ENCODE data around the gene CNPY3.
"Not testable (repeated sequence)": the region's sequence is repeated elsewhere in the genome, so short reads cannot be mapped to it uniquely, and the experiment has no call there.

The CNPY3 gene

DNA sequence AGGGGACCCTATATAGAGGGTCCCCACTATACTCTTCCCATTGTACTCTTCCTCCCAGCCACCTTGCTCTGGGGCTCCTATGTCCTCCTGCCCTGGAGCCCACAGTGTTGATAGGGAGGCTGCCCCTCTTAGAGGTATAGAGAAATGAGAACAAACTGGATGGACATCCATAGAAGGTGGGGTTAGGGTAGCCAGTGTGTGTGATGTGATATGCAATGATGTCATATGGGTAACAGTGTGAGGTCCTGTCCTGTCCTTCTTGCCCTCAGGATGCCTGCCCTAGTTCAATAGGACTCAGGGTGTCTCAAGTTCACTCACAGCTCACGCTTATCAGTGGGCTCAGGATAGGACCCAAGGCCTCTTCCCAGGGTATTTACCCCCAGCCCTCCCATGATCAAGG, 13.0 kb upstream of the CNPY3 start:
- no peak for DNase-seq

DNA sequence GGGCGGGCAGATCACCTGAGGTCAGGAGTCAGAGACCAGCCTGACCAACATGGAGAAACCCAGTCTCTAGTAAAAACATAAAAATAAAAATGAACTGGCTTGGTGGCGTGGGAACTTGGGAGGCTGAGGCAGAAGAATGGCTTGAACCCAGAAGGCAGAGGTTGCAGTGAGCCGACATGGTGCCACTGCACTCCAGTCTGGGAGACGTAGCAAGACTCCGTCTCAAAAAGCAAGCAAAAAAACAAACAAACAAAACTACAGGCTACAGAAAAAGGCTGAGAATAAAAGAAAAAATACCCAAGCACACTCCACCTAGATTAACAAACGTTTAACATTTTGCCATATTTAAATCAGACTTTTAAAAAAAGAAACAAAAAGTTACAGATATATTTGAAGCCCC, 7.5 kb upstream of the CNPY3 start:
- DNase-seq = no peak

DNA sequence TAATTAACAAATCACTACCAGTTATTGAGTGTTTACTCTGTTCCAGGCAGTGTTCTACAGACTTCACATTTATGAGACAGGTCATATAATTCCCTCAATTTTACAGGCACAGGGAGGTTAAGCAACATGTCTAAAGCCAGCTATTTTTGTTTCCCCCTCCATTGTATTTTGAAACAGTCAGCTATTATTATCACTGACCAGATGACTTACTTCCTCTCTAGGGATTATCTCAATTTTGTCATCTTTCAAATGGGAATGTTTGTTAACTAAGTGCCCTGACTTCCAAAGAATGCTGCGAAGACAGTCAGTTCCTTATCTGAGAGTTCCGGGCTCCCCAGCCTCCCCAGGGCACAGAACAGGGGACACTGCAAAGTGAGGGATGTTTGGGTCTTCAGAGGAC, 5.6 kb upstream of the CNPY3 start:
- no peak for DNase-seq

DNA sequence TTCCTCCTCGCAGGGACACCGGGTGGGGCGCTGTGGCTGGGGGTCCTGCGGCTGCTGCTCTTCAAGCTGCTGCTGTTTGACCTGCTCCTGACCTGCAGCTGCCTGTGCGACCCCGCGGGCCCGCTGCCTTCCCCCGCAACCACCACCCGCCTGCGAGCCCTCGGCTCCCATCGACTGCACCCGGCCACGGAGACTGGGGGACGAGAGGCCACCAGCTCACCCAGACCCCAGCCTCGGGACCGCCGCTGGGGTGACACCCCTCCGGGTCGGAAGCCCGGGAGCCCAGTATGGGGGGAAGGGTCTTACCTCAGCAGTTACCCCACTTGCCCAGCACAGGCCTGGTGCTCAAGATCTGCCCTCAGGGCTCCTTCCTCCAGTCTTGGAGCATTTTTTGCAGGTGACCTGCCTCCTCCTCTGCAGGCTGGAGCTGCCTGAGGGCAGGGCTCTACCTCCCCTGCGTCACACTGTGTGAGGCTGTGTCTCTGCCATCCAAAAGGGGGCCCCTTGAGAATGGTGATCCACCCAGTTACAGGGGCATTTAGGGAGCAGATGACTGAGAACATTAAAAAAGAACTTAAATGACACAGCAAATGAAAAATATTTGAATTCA, 3.9 kb upstream of the CNPY3 start:
- no peak for DNase-seq

DNA sequence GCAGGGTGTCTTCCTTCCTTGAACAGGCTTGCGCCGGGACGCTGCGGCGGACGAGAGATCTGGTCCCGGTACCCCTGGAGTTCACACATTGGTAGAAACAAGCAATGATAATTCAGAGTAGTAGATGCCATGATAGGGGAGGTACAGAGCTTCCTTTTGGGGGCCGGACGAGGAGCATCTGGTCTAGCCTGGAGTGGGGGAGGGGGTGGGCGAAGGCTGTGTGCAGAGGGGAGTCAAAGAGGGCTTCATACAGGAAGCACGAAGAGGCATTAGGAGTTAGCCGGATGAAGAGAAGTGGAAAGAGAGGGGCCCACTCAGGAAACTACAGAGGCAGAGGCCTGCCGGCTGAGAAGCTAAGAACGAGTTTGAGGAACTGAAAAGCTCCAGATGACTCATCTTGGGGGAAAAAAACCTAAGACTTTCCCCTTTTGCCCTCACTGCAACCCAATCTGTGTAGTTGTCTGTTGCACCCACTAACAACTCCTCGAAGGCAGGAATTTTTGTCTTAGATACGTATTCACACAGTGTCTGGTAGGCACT, 611 bp downstream of the CNPY3 start:
- DNase-seq = peak in 1 of 2 experiments; percentile 79

DNA sequence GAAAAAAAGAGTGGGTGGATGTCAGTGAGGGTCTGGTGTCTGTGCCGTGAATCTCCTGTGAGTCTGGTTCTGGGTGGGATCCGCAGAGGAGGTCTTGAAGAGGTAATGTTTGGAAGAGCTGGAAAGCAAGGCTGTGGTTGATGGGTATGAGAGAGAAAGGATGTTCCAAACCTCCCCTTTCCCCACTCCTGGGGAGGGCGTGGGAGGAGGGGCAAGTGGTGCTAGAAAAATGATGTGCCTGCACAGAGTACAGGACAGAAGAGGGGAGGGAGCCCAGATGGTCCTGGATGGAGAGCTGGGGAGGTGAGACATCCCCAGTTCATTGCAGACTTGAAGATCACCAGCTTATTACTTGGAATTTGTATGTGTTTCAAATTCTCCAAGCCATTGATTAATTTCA, 3.1 kb downstream of the CNPY3 start:
- DNase-seq = no peak

DNA sequence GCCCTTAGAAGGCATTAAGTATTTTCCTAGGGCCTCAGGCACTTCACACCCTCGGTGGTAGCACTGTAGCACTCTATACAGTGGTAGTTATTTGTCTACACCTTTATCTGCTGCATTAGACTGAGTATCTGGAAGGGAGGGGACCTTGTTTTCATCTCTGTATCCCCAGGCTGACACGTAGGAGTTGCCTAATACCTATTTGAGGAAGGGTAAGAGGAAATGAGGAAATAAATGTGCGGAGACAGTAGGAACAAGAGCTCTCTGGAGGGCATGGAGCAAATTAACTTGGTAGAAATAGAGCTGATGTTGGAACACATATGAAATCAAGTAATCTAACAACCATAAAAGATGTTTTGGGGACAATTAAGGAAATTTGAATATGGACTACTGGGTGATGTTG, 3.9 kb downstream of the CNPY3 start:
- no peak for DNase-seq

DNA sequence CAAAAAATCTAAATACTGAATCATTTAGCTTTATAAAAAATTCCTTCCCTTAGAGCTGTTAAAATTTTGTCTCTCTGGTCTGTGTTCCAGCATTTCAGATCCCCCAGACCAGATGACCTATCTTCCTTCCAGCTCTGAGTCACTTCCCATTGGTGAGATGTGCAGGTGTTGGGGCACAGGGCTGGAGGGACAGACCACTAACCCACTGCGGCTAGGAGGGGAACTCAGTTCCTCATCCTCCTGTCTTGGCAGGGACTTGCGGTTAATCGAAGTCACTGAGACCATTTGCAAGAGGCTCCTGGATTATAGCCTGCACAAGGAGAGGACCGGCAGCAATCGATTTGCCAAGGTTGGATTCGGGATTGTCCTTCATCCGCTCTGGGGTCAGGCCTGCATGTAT, 6.0 kb downstream of the CNPY3 start:
- no peak for DNase-seq

DNA sequence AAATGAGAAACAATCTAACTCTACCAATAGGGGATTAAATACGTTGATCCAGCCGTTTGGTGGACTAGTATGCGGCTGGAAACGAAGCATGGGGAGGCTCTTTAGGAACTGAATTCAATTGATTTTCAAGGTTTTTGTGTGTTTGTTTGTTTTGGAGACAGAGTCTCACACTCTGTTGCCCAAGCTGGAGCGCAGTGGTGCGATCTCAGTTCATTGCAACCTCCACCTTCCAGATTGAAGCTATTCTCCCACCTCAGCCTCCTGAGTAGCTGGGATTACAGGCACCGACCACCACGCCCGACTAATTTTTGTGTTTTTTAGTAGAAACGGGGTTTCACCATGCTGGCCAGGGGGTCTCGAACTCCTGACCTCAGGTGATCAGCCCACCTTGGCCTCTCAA, 7.1 kb downstream of the CNPY3 start:
- DNase-seq = no peak

DNA sequence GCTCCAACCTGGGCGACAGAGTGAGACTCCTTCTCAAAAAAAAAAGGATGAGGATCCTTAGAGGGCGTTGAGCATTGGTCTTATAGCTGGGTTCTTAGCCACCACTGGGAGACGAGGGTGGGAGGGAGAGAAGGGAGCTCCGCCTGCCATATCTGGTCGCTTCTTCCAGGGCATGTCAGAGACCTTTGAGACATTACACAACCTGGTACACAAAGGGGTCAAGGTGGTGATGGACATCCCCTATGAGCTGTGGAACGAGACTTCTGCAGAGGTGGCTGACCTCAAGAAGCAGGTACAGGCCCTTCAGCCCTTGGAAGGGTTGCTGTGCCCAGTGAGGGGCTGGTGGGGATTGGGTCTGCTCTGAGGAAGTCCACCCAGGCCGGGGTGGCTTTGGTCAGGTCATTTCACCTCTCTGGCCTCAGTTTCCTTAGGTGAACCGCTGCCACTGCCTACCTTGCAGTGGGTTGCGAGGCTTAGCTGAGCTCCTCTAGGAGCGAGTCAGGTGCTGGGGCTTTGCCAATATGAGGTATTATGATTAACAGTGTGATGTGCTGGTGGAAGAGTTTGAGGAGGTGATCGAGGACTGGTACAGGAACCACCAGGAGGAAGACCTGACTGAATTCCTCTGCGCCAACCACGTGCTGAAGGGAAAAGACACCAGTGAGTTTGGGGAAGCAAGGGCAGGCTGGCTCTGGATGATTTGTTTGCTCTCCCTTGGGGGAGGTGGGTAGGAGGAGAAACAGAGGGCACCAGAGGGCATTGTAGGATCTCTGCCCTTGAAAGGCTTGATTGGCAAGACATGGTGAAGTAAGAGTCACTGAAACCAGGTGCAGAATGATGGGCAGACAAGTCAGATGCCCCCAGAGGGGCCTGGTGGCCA, 8.5 kb downstream of the CNPY3 start:
- no peak for DNase-seq

DNA sequence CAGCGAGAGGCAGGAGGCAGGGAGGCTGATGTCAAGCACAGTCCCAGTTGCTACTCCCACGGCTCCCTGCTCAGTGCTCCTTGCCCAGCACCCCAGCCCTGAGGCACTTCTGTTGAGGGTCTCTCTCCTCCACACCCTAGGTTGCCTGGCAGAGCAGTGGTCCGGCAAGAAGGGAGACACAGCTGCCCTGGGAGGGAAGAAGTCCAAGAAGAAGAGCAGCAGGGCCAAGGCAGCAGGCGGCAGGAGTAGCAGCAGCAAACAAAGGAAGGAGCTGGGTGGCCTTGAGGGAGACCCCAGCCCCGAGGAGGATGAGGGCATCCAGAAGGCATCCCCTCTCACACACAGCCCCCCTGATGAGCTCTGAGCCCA, 9.1 kb downstream of the CNPY3 start:
- no peak for DNase-seq

DNA sequence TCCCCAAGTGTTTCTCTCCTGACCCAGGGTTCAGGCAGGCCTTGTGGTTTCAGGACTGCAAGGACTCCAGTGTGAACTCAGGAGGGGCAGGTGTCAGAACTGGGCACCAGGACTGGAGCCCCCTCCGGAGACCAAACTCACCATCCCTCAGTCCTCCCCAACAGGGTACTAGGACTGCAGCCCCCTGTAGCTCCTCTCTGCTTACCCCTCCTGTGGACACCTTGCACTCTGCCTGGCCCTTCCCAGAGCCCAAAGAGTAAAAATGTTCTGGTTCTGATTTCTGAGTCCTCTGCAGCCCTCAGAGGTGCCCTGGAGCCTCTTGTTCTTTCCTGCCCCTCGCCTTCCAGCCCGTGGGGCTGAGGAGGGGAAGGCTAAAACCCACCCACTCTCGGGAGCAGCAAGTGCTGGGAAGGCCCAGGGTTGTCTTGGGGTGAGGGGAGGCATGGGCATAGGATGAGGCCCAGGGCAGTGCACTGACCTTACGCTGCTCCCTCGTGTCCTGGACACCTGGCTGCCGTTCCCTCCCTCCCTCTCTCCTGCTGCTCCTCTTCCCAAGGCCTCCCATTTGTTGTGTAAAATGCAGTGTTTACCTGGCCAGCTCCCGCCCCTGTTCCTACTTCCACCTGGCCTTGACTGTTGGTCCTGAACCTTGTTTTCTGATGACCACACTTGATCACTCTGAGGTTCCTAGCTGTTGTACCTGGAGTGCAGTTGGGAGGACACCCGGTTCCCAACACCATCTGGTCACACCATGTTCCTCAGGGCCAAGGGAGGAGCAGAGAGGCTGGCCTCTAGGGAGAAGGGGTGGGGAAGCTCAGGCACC, 9.9 kb downstream of the CNPY3 start:
- DNase-seq = no peak

DNA sequence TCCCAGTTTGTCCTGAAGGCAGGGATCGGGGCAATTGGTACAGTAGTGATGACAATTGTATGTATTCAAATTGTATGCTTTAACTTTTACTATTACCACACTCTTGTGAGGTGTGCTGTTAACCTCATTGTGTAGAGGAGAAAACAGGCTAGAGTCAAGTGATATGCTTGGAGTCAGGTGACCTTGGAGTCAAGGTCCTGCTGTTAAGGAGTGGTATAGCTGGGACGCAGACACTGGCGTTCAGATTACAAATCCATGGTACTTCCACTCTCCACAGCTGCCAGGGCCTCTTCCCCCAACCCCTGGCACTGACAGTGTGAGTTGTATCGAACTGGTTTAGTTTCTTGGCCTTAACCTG, 10.5 kb downstream of the CNPY3 start:
- DNase-seq = no peak

DNA sequence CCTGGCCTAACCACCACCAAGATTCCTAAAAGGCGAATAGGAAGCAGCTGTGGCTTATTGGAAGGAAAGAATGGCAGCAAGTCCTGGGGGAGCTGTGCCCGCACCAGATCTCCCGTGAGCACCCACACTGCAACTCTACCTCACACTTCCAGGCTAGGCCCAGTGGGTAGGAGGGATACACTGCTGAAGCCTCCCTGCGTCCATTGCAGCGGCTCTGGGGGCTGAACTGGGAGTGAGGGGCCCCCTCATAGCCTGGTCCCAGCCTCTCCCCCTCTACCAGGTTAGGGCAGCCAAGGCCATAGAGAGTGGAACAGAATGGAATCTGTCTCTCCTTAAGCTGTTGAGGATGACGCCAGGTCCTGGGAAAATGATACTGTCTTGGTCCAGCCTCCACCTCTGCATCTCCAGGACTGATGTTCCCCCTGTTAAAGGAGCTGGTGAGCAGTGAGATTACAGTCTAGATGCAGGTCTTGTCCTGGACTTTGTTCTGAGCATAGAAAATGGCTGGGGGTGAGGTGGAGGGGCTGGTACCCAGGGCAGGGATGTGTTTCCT, 11.3 kb downstream of the CNPY3 start:
- DNase-seq = no peak

DNA sequence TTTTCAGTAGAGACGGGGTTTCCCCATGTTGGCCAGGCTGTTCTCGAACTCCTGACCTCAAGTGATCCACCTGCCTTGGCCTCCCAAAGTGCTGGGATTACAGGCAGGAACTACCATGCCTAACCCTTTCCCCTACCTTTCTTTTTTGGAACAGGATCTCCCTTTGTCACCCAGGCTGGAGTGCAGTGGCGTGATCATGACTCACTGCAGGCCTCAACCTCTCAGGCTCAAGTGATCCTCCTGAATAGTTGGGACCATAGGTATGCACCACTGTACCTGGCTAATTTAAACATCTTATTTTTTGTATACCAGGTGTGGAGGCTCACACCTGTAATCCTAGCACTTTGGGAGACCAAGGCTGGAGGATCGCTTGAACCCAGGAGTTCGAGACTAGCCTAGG, 12.1 kb downstream of the CNPY3 start:
- DNase-seq = not testable (repeated sequence)

DNA sequence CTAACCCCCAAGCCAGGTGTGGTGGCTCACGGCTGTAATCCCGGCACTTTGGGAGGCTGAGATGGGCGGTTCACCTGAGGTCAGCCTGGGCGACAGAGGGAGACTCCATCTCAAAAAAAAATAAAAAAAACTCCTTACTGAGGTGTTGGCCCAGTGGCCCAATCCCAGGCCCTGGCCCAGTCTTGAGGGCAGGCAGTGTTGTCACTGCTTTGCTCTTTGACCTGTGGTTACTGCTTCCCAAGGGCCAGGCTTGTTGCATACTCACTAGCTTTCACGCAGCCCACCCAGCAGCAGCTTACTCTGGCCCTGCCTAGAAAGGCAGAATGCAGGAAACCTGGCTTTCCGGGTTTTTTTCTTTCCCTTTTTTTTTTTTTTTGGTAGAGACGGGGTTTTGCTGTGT, 13.2 kb downstream of the CNPY3 start:
- DNase-seq = no peak

DNA sequence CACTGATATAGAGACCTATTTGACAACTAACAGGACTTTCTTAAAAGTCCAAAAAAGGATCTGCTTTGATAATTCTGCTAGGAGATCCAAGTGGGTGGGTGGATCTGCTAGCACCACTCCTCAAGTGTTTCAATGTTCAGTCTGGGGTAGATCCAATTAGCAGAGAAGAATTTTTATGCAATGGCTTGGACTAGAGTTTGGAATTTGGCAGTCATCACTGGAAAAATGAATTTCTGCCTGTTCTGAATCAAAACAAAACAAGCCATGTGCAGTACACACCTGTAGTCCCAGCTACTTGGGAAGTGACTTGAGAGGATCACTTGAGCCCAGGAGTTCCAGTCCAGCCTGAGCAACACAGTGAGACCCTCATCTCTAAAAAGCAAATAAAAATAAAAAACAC, 18.7 kb downstream of the CNPY3 start:
- DNase-seq = no peak

DNA sequence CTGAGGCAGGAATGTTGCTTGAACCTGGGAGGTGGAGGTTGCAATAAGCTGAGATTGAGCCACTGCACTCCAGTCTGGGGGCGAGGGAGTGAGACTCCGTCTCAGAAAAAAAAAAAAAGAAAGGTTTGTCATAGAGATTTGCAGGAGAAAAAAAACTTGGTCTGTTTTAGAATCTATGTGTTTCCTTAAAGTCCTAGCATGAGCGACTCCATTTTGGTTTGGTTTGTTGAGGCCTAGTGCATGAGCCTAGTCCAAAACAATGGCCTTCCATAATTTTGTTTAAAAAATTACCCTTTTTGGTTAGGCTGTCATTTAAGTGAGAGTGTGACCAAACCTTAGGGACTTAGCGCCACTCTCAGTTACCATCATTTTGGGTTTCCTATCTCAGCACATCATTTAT, 23.1 kb downstream of the CNPY3 start:
- no peak for DNase-seq

DNA sequence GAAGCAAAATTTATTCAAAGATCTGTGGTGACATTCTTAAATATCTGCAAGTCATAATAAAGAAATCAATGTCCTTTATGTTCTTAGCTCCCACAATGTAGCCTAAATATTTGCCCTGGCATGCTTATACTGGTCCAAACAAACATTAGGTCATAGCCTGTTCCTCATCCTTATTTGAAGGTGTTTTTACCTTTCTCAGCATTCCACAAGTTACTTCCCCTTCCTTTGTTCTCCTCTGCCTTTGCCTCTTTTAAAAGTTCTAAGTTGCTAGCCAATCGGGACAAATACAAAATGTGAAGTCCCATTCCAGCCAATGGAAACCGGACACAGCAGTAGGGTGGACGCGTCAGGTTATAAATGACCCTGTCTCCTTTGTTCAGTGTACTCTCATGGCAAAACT, 25.1 kb downstream of the CNPY3 start:
- DNase-seq = not testable (repeated sequence)

DNA sequence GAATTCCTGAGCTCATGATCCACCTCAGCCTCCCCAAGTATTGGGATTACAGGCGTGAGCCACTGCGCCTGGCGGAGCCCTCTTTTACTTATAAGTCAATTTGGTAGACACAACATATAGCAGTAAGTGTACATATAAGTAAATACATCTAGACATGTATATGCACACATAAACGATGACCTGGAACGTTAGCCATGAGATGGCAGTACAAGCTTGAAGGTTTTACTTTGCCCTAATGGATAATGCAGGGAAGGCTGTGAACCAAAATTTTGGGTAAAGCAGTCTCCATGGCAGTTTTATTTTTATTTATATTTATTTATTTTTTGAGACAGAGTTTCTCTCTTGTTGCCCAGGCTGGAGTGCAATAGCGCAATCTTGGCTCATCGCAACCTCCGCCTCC, 28.8 kb downstream of the CNPY3 start:
- DNase-seq = no peak

DNA sequence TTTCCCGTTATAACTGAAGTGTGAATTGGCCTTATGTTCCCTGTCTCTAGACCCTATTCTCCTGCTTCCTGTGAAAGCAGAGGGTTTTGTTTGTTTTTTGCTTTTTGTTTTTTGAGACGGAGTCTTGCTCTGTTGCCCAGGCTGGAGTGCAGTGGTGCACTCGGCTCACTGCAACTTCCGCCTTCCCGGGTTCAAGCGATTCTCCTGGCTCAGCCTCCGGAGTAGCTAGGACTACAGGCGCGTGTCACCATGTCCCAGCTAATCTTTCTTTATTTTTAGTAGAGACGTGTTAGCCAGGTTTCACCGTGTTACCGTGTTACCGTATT, 30.6 kb downstream of the CNPY3 start:
- DNase-seq = no peak

DNA sequence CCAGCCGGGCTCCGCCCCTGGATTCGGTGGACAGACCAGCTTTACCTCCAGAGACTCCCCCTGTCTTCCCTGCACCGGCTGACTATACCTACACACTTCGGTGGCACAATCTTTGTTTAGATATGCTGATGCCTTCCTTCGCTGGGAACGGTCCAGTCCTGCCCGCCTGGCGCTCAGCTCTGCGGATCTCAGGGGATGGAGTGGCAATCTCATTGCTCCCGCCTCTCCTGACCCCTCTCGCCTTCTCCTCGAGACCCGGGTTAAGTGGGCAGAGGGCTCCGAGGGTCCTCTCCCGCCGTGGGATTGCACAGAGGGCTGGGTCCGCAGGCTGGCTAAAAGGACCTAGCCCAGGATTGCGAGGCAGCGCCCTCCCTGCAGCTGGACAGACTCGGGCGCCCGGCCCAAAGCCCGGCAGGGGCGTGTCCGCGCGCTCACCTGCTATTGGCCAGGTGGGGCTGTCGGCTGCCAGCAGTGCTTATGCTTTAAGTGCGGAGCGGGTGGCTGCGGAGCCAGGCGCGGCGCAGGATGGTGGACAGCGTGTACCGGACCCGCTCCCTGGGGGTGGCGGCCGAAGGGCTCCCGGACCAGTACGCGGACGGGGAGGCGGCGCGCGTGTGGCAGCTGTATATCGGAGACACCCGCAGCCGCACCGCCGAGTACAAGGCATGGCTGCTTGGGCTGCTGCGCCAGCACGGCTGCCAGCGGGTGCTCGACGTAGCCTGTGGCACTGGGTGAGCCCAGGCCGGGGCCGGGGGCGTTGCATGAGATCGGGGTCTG, 31.2 kb downstream of the CNPY3 start, which contains the start of gene GNMT:
Gene GNMT (plus strand): TSS at position 512 of the 777 bp plus-strand sequence. CDS start 14 bp downstream, at position 526.
- peak in 1 of 2 experiments; percentile 55 for DNase-seq
